Hepatocyte (in vitro differentiated cells): Measurements from ENCODE around the gene TES. TPM values are rescaled to one million over a fixed set of nuclear protein-coding genes. Genes with fewer than 3 reads are reported as not detected.

Experiments used
- DNase-seq: peaks from one replicate; pipeline ENCODE4 v3.0.0-alpha.2; 2016; ENCODE audit warnings: low spot score
- H2AFZ ChIP-seq: fragments of 200-600 bp; sonication (generic); 2 replicates; pipeline ENCODE4 v1.6.0; 2016; ENCODE audit warnings: antibody characterized with exemption, mild to moderate bottlenecking
- H3K27ac ChIP-seq: fragments of 200-600 bp; sonication (generic); 2 replicates; pipeline ENCODE4 v1.5.1; 2016; ENCODE audit warnings: mild to moderate bottlenecking
- H3K27me3 ChIP-seq: fragments of 200-600 bp; sonication (generic); 2 replicates; pipeline ENCODE4 v1.6.1; 2016
- H3K36me3 ChIP-seq: fragments of 200-600 bp; sonication (generic); replicated peaks from 2 replicates; pipeline ENCODE4 v1.5.1; 2016; ENCODE audit warnings: low read depth; ENCODE audit not compliant: insufficient read depth
- H3K4me1 ChIP-seq: fragments of 200-600 bp; sonication (generic); 2 replicates; pipeline ENCODE4 v1.5.1; 2016; ENCODE audit warnings: mild to moderate bottlenecking, moderate library complexity; ENCODE audit not compliant: insufficient read depth
- H3K4me2 ChIP-seq: fragments of 200-600 bp; sonication (generic); 2 replicates; pipeline ENCODE4 v1.6.0; 2016
- H3K4me3 ChIP-seq: fragments of 200-600 bp; sonication (generic); 2 replicates; pipeline ENCODE4 v1.5.1; 2016; ENCODE audit warnings: mild to moderate bottlenecking
- H3K79me2 ChIP-seq: fragments of 200-600 bp; sonication (generic); 2 replicates; pipeline ENCODE4 v1.6.0; 2017; ENCODE audit warnings: mild to moderate bottlenecking
- H3K9me2 ChIP-seq: fragments of 200-600 bp; sonication (generic); replicated peaks from 2 replicates; pipeline ENCODE4 v1.6.0; 2017; ENCODE audit warnings: mild to moderate bottlenecking; ENCODE audit not compliant: insufficient read depth
- H3K9me3 ChIP-seq: fragments of 200-600 bp; sonication (generic); 2 replicates; pipeline ENCODE4 v1.5.1; 2016; ENCODE audit warnings: low read depth, mild to moderate bottlenecking
- H4K20me1 ChIP-seq: fragments of 200-600 bp; sonication (generic); 2 replicates; pipeline ENCODE4 v1.6.0; 2016; ENCODE audit warnings: mild to moderate bottlenecking; ENCODE audit not compliant: insufficient read depth, poor library complexity, severe bottlenecking
- EZH2 ChIP-seq: fragments of 200-600 bp; sonication (generic); IDR thresholded peaks from 2 replicates; pipeline ENCODE4 v1.6.1; 2016; ENCODE audit warnings: antibody characterized with exemption, mild to moderate bottlenecking, borderline replicate concordance
- EZH2phosphoT487 ChIP-seq: fragments of 200-600 bp; sonication (generic); IDR thresholded peaks from one replicate; pipeline ENCODE4 v1.6.1; 2018; ENCODE audit warnings: antibody characterized with exemption, mild to moderate bottlenecking, low read depth, moderate library complexity; ENCODE audit not compliant: unreplicated experiment, severe bottlenecking
- WGBS: methylation state at CpG from one replicate; pipeline ENCODE4 v1.1.6; 2016; ENCODE audit warnings: low lambda C conversion rate; ENCODE audit errors: missing lambda C conversion rate; 5-methylcytosine and 5-hydroxymethylcytosine counted together
- polyA plus RNA-seq: library from polyadenylated mRNA; unstranded; fragments of >200 nt; fragmentation: Nextera tagmentation; extraction: Ambion mirVana; gene quantifications from 2 replicates; pipeline ENCODE4 v1.2.1, GENCODE V29; 2016
- total RNA-seq: library from RNA; depleted of rRNA; stranded (reverse); fragments of >200 nt; gene quantifications from 2 replicates; pipeline ENCODE4 v1.2.3, GENCODE V29; 2014
- TF ChIP-seq, protein P1 (sequence below): fragments of 200-600 bp; sonication (generic); IDR thresholded peaks from 2 replicates; pipeline ENCODE4 v1.5.1; 2016; ENCODE audit warnings: antibody characterized with exemption, mild to moderate bottlenecking; ENCODE audit not compliant: poor library complexity

TES gene
- total and polyA plus RNA-seq, 2 experiments from 2014 or later, result 83.2 to 122 TPM

DNA sequence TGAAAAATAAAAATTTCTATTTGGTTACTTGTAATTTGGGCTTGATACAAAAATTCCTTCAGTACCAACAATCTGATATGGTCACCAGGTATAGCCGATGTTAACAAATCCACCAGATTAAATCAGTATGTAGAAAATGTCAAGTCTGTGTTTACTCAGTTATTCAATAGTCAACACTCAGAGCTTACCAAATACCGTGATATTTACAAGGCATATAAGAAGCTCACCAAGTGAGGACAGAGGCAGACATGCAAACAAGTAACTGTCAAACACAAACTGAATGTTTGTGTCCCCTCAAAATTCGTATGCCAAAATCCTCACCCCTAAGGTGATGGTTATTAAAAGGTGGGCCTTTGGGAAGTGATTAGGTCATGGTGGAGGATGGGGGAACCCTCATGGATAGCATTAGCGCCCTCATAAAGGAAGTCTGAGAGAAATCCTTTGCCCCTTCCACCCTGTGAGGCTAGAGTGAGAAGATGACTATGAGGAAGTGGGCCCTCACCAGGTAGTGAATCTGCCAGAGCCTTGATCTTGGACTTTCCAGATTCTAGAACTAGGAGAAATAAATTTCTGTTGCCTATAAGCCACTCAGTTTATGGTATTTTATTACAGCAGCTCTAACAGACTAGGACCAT is 63.1 kb downstream of the TES start:
- H3K4me3 ChIP-seq, result no peak overlapping the region
- no peak overlapping the region for H2AFZ ChIP-seq
- H3K4me2 ChIP-seq, result no peak overlapping the region
- 39% methylated on average over 4 of the region's 4 CpGs for WGBS
- no peaks in the 10 kb centered on the region for H3K27me3 ChIP-seq
- no peaks in the 10 kb centered on the region for H3K79me2 ChIP-seq
- no peak for TF ChIP-seq EZH2
- TF ChIP-seq EZH2phosphoT487, result no peak
- TF ChIP-seq, protein P1, sequence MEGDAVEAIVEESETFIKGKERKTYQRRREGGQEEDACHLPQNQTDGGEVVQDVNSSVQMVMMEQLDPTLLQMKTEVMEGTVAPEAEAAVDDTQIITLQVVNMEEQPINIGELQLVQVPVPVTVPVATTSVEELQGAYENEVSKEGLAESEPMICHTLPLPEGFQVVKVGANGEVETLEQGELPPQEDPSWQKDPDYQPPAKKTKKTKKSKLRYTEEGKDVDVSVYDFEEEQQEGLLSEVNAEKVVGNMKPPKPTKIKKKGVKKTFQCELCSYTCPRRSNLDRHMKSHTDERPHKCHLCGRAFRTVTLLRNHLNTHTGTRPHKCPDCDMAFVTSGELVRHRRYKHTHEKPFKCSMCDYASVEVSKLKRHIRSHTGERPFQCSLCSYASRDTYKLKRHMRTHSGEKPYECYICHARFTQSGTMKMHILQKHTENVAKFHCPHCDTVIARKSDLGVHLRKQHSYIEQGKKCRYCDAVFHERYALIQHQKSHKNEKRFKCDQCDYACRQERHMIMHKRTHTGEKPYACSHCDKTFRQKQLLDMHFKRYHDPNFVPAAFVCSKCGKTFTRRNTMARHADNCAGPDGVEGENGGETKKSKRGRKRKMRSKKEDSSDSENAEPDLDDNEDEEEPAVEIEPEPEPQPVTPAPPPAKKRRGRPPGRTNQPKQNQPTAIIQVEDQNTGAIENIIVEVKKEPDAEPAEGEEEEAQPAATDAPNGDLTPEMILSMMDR, result no peak
- no peaks in the 10 kb centered on the region for H3K36me3 ChIP-seq
- no peaks in the 10 kb centered on the region for H3K9me2 ChIP-seq
- DNase-seq, result no peak
- H3K27ac ChIP-seq, result no peak overlapping the region
- H3K9me3 ChIP-seq, result no peaks in the 10 kb centered on the region
- no peaks in the 10 kb centered on the region for H4K20me1 ChIP-seq
- peaks cover 32% of the 10 kb centered on the region for H3K4me1 ChIP-seq

DNA sequence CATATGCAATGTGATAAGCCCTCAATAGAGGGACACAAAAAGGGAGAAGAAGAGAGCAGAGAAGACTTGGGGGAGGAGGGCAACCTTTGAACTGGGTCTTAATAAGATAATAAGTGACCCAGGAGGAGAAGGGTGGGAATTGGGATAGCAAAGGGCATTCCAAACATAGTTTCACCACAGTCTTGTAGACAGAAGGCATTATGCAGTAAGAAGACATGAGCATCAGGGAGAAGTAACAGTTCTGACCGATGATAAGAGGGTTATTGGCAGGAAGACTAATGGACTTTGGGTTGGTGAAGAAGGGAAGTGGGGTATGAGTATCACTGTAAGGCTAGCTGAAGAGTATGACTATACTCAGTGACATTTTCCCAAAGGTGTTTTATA is 63.6 kb downstream of the TES start:
- DNase-seq, result no peak
- H4K20me1 ChIP-seq, result no peaks in the 10 kb centered on the region
- TF ChIP-seq, protein P1, result no peak
- TF ChIP-seq EZH2, result no peak
- H3K4me2 ChIP-seq, result no peak overlapping the region
- WGBS, result 68% methylated on average over 1 of the region's 1 CpG
- H3K9me2 ChIP-seq, result no peaks in the 10 kb centered on the region
- H3K27me3 ChIP-seq, result no peaks in the 10 kb centered on the region
- no peaks in the 10 kb centered on the region for H3K79me2 ChIP-seq
- H3K4me1 ChIP-seq, result peaks cover 32% of the 10 kb centered on the region
- H3K36me3 ChIP-seq, result no peaks in the 10 kb centered on the region
- no peaks in the 10 kb centered on the region for H3K9me3 ChIP-seq
- no peak overlapping the region for H2AFZ ChIP-seq
- no peak overlapping the region for H3K4me3 ChIP-seq
- no peak overlapping the region for H3K27ac ChIP-seq

DNA sequence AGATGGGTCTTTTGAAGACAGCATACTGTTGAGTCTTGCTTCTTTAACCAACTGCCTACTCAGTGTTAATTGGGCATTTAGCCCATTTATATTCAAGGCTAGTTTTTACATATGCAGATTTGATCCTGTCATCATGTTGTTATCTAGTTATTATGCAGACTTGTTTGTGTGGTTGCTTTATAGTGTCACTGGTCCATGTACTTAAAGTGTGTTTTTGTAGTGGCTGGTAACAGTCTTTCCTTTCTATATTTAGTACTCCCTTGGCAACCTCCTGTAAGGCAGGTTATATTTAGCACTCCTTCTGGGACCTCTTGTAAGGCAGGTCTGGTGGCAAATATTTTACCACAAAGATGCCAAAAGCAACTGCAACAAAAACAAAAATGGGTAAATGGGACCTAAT is 66.7 kb downstream of the TES start:
- Histone ChIP-seq H3K27me3 (no peaks in the 10 kb centered on the region), H3K9me3 (no peaks in the 10 kb centered on the region), H3K4me2 (no peak overlapping the region), H3K27ac (no peak overlapping the region), H3K4me1 (peaks cover 7% of the 10 kb centered on the region), H2AFZ (no peak overlapping the region), H3K79me2 (no peaks in the 10 kb centered on the region), H3K4me3 (no peak overlapping the region), H4K20me1 (no peaks in the 10 kb centered on the region), H3K36me3 (no peaks in the 10 kb centered on the region), H3K9me2 (no peaks in the 10 kb centered on the region)
- no peak for DNase-seq
- TF ChIP-seq EZH2phosphoT487 (no peak), EZH2 (no peak)
- TF ChIP-seq, protein P1, result no peak

DNA sequence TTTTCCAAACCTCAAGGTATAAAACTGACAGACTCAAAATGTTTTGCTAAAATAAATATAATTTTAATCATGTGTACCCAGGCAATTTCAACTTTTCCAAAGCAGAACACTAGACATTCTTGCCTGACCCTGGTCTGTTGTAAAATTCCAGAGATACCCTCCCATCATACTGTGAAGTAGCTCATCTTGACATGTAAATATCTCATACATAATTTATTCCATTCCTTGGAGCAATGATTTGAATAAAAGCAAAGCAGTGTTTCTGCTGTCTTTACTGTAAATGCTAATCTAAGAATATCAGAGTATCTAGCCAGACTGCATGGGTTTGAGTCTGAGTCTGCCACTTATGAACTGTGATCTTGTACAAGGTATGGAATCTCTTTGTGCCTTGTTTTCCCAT is 68.9 kb downstream of the TES start:
- DNase-seq, result no peak
- Histone ChIP-seq H3K9me3 (no peaks in the 10 kb centered on the region), H4K20me1 (no peaks in the 10 kb centered on the region), H3K27ac (no peak overlapping the region), H3K4me3 (no peak overlapping the region), H2AFZ (no peak overlapping the region), H3K36me3 (no peaks in the 10 kb centered on the region), H3K4me1 (no peaks in the 10 kb centered on the region), H3K4me2 (no peak overlapping the region), H3K27me3 (no peaks in the 10 kb centered on the region), H3K9me2 (no peaks in the 10 kb centered on the region), H3K79me2 (no peaks in the 10 kb centered on the region)
- TF ChIP-seq EZH2, result no peak
- TF ChIP-seq, protein P1, result no peak
- no peak for TF ChIP-seq EZH2phosphoT487
